ENCODE data around the gene EXOC1L.

DNA sequence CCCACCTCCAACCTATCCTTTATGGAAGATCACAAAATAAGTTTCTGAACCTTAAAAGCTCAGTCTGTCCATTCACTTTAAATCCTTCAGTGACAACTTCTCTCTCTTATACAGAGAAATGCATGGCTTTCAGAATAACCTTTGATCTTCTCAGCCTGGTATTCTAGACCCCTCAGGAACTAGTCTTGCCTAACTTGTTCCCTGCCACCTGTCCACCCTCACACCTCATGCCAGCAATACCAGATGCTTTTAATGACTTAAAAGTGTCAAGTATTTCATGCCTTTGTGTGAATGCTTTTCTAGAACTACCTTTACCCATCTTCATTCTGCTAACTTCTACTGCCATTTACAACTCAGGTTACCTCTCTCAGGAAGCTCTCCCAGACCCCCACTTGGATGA is 7.4 kb downstream of the EXOC1L start:
- no peak for TF ChIP-seq SIN3A (IDR thresholded peaks at IDR 0.05; ENCODE audit: borderline replicate concordance, insufficient read depth, low read length)
- TF ChIP-seq TAF1 (IDR thresholded peaks at IDR 0.05; ENCODE audit: borderline replicate concordance, insufficient read depth, low read length): no peak
- TF ChIP-seq, protein P1, sequence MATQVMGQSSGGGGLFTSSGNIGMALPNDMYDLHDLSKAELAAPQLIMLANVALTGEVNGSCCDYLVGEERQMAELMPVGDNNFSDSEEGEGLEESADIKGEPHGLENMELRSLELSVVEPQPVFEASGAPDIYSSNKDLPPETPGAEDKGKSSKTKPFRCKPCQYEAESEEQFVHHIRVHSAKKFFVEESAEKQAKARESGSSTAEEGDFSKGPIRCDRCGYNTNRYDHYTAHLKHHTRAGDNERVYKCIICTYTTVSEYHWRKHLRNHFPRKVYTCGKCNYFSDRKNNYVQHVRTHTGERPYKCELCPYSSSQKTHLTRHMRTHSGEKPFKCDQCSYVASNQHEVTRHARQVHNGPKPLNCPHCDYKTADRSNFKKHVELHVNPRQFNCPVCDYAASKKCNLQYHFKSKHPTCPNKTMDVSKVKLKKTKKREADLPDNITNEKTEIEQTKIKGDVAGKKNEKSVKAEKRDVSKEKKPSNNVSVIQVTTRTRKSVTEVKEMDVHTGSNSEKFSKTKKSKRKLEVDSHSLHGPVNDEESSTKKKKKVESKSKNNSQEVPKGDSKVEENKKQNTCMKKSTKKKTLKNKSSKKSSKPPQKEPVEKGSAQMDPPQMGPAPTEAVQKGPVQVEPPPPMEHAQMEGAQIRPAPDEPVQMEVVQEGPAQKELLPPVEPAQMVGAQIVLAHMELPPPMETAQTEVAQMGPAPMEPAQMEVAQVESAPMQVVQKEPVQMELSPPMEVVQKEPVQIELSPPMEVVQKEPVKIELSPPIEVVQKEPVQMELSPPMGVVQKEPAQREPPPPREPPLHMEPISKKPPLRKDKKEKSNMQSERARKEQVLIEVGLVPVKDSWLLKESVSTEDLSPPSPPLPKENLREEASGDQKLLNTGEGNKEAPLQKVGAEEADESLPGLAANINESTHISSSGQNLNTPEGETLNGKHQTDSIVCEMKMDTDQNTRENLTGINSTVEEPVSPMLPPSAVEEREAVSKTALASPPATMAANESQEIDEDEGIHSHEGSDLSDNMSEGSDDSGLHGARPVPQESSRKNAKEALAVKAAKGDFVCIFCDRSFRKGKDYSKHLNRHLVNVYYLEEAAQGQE (IDR thresholded peaks at IDR 0.05; ENCODE audit: insufficient read depth in 1 of 2, low read depth in 2 of 2, low read length in 2 of 2): no peak

All from PFSK-1 (cell line).